ENCODE measurements around the gene MORC1.
"Not testable (repeated sequence)": the region's sequence is repeated elsewhere in the genome, so short reads cannot be mapped to it uniquely, and the experiment has no call there.

The MORC1 gene

GRCh38 chr3:109143646-109144045, 25.7 kb upstream of the MORC1 start:
- TF ChIP-seq CTCF (IDR thresholded peaks at IDR 0.05) (no peak), ZFX (IDR thresholded peaks at IDR 0.05; ENCODE audit: borderline replicate concordance) (no peak)
- H3K27ac ChIP-seq = no peak overlapping the region

- H3K27ac ChIP-seq = no peak overlapping the region
- TF ChIP-seq ZFX (IDR thresholded peaks at IDR 0.05; ENCODE audit: borderline replicate concordance) = no peak
- no peak for TF ChIP-seq CTCF (IDR thresholded peaks at IDR 0.05)
These were observed 22.4 kb upstream of the MORC1 start for GRCh38 chr3:109140318-109140717.

GRCh38 chr3:109137761-109138160, 19.8 kb upstream of the MORC1 start:
- no peak overlapping the region for H3K27ac ChIP-seq
- TF ChIP-seq CTCF (IDR thresholded peaks at IDR 0.05) (no peak), ZFX (IDR thresholded peaks at IDR 0.05; ENCODE audit: borderline replicate concordance) (no peak)

- TF ChIP-seq ZFX (IDR thresholded peaks at IDR 0.05; ENCODE audit: borderline replicate concordance) (no peak), CTCF (IDR thresholded peaks at IDR 0.05) (no peak)
- no peak within 1 kb of the TSS for H3K27ac ChIP-seq
These were observed 18.6 kb upstream of the MORC1 start, which contains the start of gene C3orf85 for GRCh38 chr3:109136523-109136922. TSS of gene C3orf85 (plus strand) at chr3:109136719. CDS start at chr3:109136848, 129 bp downstream.

GRCh38 chr3:109133474-109133816, 15.5 kb upstream of the MORC1 start:
- H3K27ac ChIP-seq = not testable (repeated sequence)

DNA sequence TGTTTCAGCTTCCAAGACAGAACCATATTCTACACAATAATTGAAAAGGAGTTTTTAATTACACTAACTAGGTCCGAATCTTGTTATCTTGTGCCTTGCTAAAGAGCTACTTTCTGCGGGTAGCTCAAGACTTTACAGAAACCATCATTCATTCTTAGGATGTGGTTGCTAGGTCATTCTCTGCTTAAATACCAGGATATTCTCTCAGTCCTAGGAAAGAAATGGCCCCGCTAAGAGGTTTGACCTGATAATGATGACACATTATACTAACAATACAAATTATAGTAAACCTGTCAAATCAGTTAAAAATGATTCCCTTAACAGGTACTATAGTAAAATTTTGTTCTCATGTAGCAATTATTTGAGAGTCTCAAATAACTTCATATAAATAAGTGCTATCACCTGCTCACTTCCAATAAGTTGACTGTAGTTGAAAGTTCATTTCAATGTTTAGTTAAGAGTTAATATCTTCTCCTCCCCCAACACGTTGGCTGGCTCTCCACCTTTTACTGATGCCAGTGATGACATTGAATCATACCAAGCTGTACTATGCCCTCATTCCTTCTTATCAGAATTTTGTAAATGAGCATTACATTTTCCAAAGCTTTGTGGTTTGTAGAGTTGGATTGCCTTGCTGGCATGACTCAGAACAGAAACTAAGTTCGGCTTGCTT, 15.0 kb upstream of the MORC1 start:
- TF ChIP-seq ZFX (IDR thresholded peaks at IDR 0.05; ENCODE audit: borderline replicate concordance) = no peak
- no peak for TF ChIP-seq CTCF (IDR thresholded peaks at IDR 0.05)
- H3K27ac ChIP-seq = no peak overlapping the region

DNA sequence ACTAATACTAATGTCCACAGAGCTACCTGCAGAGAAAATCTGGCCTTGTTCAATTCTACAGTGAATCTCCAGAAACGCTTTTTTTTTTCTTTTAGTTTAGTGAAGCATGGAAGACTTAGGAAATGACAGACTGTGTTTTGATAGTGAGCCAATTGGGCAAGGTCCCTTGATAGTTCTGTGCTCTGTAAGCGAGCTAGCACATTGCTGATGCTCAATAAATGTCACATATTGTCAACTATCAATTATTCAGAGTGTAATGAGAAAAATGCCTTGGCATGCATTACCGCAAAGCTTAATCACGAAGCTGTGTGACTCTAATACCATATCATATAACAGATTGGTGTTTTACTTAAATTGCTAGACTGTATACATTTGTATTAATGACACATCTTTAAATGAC, 13.3 kb upstream of the MORC1 start:
- TF ChIP-seq CTCF (IDR thresholded peaks at IDR 0.05) = no peak
- no peak for TF ChIP-seq ZFX (IDR thresholded peaks at IDR 0.05; ENCODE audit: borderline replicate concordance)
- H3K27ac ChIP-seq = no peak overlapping the region

DNA sequence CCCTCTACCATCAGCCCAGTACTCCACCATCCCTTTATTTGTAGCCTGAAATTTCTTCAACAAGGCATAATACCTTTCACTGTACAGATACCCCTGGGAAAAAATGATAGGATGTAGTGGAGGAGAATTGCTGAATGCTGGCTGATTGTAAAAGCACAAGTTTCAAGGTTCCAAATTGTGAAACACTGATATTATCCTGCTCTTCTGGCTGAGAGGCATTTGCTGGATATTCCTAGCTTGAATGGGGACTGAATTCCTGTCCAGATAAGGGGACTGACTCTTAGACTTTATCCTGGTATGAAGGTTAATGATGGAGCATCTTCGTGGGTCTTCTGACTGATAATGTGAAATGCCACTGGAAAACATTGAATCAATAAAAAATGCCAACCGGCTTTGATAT, 9.6 kb upstream of the MORC1 start:
- no peak overlapping the region for H3K27ac ChIP-seq
- TF ChIP-seq ZFX (IDR thresholded peaks at IDR 0.05; ENCODE audit: borderline replicate concordance) (no peak), CTCF (IDR thresholded peaks at IDR 0.05) (no peak)

Measured in 22Rv1 (cell line).